RPMI7951 (cell line): ENCODE results near the gene IQGAP3. TPM values are rescaled to one million over a fixed set of nuclear protein-coding genes. Genes with fewer than 3 reads are reported as not detected.
"Not testable (repeated sequence)": the region's sequence is repeated elsewhere in the genome, so short reads cannot be mapped to it uniquely, and the experiment has no call there.

Source experiments
- DNase-seq: peaks from one replicate; pipeline ENCODE4 v3.0.0-alpha.2; 2012; ENCODE audit warnings: low read depth
- total RNA-seq: library from RNA; depleted of rRNA; stranded (reverse); fragments of >200 nt; shearing (Covaris generic); gene quantifications from 2 replicates; pipeline ENCODE4 v1.2.3, GENCODE V29; 2014; rRNA removed

The IQGAP3 gene, protein sequence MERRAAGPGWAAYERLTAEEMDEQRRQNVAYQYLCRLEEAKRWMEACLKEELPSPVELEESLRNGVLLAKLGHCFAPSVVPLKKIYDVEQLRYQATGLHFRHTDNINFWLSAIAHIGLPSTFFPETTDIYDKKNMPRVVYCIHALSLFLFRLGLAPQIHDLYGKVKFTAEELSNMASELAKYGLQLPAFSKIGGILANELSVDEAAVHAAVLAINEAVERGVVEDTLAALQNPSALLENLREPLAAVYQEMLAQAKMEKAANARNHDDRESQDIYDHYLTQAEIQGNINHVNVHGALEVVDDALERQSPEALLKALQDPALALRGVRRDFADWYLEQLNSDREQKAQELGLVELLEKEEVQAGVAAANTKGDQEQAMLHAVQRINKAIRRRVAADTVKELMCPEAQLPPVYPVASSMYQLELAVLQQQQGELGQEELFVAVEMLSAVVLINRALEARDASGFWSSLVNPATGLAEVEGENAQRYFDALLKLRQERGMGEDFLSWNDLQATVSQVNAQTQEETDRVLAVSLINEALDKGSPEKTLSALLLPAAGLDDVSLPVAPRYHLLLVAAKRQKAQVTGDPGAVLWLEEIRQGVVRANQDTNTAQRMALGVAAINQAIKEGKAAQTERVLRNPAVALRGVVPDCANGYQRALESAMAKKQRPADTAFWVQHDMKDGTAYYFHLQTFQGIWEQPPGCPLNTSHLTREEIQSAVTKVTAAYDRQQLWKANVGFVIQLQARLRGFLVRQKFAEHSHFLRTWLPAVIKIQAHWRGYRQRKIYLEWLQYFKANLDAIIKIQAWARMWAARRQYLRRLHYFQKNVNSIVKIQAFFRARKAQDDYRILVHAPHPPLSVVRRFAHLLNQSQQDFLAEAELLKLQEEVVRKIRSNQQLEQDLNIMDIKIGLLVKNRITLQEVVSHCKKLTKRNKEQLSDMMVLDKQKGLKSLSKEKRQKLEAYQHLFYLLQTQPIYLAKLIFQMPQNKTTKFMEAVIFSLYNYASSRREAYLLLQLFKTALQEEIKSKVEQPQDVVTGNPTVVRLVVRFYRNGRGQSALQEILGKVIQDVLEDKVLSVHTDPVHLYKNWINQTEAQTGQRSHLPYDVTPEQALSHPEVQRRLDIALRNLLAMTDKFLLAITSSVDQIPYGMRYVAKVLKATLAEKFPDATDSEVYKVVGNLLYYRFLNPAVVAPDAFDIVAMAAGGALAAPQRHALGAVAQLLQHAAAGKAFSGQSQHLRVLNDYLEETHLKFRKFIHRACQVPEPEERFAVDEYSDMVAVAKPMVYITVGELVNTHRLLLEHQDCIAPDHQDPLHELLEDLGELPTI (N-terminal part only)
- total RNA-seq, result 32.8 and 35.5 TPM in 2 replicates

DNA sequence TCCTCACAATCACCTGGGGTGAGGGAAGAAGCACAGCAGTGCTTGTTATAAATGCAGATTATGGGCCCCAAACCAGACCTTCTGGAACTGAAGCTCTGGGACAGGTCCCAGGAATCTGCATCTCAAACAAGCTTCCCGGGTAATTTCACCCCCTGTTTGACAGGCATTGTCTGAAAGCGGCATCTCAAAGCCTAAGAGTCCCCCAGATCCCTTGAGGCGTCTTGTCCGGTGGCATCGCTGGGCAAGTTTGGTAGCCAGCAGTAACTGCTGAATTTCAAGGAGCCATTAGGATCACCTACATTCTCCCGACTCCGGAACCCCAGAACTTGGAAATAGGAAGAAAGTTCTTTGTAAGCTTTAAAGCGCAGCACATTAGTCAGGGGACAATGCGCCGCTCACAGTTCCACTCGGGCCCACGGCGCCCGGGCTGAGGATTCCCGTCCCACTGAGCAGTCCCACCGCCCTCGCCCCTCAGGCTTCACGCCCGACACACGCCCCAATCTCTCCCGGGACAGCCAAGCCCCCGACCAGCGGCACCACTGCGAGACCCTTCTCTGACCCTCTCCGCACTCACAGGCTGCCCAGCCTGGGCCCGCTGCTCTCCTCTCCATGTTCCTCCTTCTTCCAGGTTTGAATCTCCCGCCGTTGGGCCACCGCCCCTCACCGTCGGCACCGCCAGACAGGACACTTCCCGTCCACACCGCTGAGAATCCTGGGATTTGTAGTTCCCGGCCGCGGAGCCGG lies at the start of gene IQGAP3:
Gene IQGAP3, minus strand, starts transcription at position 647 of the 744 bp plus-strand sequence. Its CDS starts 36 bp downstream, at position 611.
- DNase-seq, result peak; percentile 77

DNA sequence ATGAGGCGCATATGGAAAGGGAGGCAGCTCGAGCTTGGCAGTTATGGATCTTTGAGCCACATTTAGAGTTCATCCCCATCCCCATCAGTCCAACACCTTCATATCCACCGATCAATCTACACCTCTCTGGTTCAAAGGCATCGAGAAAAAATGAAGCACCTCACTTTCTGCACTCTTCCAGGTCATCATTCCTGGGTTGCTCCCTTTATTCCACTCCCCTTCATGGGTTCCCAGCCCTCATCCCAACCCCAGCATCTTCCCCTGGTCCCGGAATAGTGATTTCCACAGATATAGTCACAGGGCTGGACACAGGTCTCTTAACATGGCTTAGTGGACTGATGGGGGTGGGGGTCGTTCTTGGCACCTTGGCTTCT lies 47.2 kb upstream of the IQGAP3 start:
- no peak for DNase-seq

DNA sequence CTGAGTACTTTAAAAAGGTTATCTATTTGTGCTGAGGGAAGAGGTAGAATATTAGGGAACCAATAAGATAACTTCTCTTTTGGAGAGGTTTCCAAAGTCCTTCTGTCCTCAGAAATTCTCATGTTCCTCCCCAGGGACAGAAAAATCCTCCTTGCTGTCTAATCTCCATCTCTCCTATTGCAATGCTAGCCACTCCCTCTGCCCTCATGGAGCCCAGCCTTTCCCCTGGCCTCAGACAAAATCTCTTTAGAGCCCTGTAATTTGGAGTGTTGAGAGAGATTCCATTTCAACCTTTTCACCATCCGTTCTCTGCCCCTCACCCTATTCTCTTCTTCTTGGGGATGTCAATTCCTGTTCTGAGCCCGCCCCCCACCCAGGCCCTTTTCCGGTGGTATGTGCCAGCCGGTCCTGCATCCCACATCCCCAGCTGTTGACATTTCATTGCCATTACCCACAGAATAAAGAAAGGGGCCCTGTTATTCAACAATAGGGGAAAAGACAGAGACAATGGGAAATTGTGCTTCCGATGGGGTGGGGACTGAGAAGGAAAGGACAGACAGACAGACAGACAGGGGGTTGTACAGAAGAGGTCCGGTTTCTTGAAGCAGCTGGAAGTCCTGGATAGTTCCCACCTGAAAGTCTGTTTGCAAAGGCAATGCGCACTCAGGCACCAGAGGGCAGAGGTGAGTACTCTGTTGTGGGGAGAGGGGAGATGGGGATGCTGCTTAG lies 46.7 kb upstream of the IQGAP3 start, which contains the start of gene HAPLN2:
Gene HAPLN2, plus strand, starts transcription at position 563 of the 729 bp plus-strand sequence. CDS start 4,076 bp downstream, outside the sequence.
- no peak for DNase-seq

DNA sequence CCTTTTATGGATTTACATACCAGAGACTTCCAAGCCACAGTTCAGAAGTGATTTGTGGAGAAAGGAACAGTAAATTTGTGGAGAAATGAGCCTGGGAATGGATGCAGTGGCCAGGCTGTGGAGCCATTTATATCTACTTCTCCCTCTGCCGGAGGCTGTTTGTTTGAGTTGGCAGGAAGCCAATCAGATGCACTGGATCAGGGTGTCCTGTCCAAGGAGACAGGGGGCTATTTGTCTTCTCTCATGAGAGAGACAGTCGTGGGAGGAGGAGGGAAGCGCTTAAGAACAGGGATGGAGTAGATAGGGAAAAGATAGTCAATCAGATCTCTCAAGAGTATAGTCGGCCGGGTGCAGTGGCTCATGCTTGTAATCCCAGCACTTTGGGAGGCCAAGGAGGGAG lies 44.1 kb upstream of the IQGAP3 start:
- DNase-seq, result peak; percentile 81

DNA sequence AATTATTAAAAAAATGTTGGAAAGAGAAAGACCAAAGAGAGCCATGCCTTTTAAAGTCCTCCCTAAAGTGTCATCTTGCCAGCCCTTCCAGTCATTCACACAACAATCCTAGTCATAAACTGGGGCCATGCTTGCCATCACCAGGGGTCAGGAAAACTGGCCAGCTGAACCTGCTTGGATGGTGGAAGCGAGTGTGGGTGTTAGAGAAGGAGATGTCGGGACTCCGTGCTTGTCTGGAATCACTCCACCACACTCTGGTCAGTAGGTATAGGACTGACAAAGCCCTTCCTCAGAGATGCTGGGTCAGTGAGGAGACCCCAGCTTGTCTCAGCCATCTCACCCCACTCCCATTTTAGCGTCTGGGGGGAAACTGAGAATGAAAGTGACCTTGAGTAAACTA lies 43.6 kb upstream of the IQGAP3 start:
- no peak for DNase-seq

DNA sequence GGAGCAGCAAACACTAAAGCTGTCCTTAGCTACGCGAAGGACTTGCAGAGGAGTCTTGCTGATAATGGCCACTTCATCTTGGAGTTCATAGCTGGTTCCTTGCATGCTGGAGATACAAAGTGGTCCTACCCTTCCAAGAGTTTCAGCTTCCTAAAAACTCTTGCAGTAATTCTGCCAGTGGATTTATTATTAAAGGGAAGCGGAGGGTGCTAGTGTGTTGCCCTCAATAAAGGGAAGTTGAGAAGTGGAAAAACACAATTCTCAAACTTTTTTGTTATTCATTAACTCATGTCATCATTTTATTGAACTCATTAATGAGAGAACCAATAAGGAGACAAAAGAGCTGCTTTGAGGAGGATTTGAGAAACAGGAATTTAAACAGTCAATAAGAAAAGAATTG lies 40.3 kb upstream of the IQGAP3 start:
- no peak for DNase-seq

DNA sequence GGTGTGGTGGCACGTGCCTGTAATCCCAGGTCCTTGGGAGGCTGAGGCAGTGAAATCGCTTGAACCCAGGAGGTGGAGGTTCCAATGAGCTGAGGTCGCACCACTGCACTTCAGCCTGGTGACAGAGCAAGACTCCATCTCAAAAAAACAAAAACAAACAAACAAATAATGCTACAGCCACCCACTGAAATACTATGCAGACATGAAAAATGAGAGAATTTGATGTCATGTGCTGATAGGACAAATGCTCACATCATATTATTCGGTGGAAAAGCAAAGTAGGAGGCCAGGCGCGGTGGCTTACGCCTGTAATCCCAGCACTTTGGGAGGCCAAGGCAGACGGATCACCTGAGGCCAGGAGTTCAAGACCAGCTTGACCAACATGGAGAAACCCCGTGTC lies 37.7 kb upstream of the IQGAP3 start:
- DNase-seq, result not testable (repeated sequence)

DNA sequence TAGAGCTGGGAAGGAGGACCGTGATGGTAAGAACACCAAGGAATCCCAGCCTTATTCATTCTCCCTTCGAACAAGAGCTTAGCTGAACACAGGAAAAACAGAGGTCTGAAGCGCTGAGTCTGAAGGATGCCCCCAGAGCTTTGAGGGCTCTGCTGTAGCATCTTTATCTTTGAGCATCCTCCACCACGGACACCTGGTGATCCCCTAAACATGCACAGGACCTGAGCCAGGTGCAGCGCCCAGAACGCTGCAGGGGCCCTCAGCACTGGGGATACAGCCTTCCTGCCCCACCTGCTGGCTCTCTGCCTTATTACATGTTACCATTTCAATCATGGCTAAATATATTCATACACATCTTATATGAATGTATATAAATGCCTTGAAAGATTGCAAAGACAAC lies 36.6 kb upstream of the IQGAP3 start:
- no peak for DNase-seq

DNA sequence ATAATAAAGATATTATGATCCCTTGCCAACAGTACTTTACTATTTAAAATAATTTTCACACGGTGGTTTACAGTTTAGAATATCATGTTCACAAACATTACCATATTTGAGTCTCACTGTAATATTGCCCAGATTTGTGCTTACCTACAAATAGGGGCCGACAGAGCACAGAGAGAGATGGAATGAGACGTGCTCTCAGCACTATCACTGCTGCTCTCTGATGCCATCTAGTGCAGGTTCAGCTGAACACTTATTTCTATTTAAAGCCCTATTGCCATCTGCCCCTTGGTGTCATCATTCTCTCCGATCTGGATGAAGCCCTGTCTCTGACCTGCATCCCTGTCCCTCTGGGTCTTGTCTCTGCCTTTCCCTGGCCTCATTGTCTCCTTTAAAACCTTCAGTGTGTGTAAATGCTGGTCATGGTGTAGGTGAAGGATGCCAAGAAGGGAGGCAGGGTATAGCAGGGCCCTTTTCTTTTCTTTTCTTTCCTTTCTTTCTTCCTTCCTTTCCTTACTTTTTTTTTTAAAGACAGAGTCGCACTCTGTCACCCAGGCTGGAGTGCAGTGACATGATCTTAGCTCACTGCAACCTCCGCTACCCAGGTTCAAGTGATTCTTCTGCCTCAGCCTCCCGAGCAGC lies 35.8 kb upstream of the IQGAP3 start:
- peak; percentile 62 for DNase-seq

DNA sequence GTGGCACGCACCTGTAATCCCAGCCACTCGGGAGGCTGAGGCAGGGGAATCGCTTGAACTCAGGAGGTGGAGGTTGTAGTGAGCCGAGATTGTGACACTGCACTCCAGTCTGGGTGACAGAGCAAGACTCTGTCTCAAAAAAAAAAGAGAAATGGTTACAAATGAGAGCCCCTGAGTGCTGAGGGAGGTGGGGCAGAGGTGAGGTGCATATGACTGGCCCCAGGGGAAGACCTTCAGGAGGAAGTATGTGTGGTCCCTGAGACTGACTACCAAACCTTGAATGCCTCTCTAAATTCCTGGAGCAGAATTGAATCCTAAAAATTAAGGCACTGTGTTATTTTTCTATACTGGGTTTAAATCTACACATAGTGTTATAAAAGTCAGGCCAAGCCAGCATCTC lies 35.0 kb upstream of the IQGAP3 start:
- DNase-seq, result not testable (repeated sequence)

DNA sequence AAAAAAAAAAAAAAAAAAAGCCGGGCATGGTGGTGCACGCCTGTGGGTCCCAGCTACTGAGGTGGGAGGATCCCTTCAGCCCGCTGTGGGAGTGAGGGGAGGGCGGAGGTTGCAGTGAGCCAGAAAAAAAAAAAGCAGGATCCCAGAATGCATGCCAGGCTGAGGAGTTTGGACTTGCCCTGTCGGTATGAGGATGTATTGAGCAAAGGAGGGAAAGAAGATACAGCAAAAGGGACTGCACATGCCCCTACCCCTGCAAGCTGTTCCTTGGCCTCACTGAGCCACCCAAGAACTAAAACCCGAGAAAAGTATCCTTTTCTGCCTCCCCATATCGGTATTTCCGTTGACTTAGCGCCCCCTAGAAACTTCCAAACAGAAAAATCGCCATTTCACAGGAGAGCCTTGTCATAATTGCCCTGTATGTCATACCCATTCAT lies 30.2 kb upstream of the IQGAP3 start:
- peak; percentile 29 for DNase-seq

DNA sequence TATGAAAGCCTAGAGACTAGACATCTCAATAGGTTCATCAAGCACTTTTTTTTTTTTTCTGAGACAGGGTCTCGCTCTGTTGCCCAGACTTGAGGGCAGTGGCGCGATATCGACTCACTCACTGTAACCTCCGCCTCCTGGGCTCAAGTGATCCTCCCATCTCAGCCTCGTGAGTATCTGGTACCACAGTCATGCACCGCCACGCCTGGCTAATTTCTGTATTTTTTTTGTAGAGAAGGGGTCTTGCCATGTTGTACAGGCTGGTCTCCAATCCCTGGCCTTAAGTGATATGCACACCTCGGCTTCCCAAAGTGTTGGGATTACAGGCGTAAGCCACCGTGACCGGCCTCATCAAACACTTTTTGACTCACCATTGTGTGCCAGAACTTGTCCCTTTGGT lies 29.5 kb upstream of the IQGAP3 start:
- DNase-seq, result peak; percentile 16

DNA sequence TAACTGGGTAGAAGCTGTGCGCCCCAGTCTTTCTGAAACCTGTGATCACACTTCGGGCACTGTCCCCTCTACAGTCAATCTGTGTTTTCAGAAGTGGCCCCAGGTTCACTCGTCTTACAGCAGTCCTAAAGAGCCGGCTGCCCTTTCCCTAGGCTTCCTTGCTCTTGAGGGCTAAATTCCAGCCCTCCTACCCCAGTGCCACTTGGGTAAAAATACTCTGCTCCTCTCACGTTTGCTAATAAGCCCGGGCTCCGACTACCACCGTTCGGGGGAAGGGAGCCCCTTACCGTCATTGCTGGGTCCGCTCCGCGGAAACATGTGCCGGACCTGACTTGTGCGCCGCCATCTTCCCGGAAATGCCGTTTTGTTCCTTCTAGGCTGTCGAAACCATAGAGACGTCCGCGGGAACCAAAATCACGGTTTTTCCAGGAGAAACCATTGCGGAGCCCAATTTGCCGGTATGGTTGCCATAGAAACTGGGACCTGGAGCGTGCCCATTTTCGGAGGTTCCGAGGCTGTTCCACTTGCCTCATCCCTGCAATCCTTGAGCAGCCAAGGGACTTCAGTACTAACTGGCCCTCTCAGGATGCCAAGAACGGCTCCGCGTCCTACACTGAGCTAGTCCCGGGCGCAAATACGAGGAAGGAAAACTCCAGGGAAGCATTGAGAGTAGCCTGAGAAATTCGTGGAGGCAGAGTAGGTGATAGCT lies 28.9 kb upstream of the IQGAP3 start, which contains the start of gene GPATCH4:
Gene GPATCH4, minus strand, starts transcription at position 358 of the 709 bp plus-strand sequence.
- DNase-seq, result peak; percentile 91

DNA sequence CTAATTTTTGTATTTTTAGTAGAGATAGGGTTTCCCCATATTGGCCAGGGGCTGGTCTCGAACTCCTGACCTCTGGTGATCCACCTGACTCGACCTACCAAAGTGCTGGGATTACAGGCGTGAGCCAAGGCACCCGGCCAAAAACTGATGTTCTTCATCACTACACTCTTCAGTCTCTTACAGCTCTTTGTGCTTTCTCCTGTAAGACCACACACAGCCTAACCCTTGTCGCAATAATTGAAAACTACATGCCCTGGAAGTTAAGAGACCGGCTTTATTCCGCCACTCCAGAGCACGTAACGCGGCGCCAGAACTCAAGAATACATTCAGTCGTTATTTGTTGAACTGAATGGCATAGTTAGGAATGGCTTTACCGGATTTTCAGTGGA lies 28.4 kb upstream of the IQGAP3 start:
- no peak for DNase-seq

DNA sequence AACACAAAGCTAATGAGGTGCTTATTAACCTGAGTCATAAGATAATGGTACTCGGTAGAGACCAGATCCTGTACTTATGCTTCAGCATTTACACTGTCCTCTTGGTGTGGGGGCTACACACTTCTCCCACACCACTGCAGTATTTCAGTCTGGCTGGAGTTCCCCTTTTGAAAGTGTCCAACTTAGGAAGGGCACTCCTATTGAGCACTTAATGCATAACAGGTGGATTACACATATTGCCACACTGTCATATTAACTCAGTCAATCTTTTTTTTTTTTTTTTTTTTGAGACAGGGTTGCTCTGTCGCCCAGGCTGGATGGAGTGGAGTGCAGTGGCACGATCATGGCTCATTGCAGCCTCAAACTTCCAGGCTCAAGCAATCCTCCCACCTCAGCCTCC lies 27.4 kb upstream of the IQGAP3 start:
- no peak for DNase-seq

DNA sequence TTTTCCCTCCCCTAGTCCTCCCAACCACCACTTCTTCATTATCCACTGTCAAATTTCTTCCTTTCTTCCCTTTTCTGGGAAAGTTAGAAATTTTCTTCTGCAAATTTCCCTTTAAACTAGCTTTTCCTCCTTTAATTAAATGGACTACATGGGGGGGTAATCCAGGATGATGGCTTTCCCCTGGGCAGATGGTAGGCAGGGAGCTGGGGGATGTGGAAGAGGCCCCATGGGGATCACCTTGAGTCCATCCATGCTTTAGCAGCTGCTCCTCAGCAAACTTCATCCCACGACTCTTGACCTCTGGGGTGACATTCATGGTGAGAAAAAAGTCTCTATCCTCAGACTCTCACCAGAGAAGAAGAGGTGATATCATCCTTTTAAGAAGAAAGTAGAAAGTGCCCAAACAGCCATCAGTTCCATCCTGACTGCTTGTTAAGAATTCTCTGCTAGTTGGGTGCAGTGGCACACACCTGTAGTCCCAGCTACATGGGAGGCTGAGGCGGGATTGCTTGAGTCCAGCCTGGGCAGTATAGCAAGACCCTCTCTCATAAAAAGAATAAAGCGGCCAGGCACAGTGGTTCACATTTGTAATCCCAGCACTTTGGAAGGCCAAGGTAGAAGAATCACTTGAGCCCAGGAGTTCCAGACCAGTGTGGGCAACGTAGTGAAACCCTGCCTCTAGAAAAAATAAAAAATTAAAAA lies 26.5 kb upstream of the IQGAP3 start:
- DNase-seq, result no peak

DNA sequence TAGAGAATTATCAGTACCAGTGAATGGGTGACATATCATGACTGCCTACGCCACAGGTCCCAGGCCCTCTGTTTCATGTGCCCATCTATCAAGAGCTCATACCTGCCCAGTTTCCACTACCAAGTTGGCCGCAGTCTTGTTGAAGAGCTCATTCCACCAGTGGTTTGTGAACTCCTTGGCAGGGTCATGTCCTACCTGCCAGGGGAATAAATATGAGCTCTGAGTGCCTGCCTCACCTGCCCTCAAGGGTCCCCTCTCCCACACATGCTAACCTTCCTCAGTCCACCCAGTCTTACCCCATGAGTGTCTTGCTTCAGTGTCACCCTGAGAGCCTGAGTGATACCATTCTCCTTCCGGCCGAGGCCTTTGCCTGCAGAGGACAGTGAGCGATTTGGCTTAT lies 25.8 kb upstream of the IQGAP3 start:
- no peak for DNase-seq

DNA sequence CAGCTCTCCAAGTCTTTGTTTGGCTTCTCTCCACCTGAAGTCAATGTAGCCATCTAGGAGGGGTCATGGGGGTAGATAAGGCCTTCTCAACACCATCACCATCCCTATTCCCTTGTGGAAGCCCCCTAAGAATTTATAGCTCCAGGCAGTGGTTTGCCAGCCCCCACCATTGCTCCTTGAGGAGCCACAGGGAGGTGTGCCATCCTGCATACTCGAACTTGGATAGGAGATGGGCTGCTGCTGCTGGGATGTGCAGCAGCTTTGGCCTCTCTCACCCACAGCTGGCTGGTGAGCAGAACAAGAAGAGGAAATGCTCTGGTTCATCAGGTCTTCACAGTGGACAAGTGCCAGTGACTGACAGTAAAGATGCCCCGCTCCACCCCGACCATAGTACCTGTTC lies 24.1 kb upstream of the IQGAP3 start:
- DNase-seq, result no peak
